A549 (cell line): ENCODE results near the gene GATC. TPM values are rescaled to one million over a fixed set of nuclear protein-coding genes. Genes with fewer than 3 reads are reported as not detected.

Experiments used
- ATAC-seq, 2 experiments: fragments of 200-7000 bp in 1 of 2; fragments of >200 bp in 1 of 2; cut with Nextera tagmentation in 1 of 2; cut with Tn5 transposase in 1 of 2; 3 replicates each; pipeline versions ENCODE4 v1.8.0 to v1.9.1; 2018 to 2020; ENCODE audit warnings: mild to moderate bottlenecking in 1 of 2, moderate library complexity in 1 of 2
- CTCF ChIA-PET: fragments of 300-600 bp; sonication (Branson Sonifier 250); formaldehyde crosslinking; extraction: SDS; loops from one replicate; lab custom pipeline; 2021; ENCODE audit warnings: antibody characterized with exemption, inconsistent platforms; lab: Yijun Ruan, JAX
- POLR2A ChIA-PET: fragments of 350-600 bp; formaldehyde crosslinking; extraction: SDS; loops from one replicate; lab custom pipeline; 2021; ENCODE audit warnings: antibody characterized with exemption, inconsistent platforms; lab: Yijun Ruan, JAX
- DNase-seq, 2 experiments: peaks; one replicate each; pipeline versions ENCODE4 v3.0.0 to v3.0.0-alpha.2; 2011 to 2016; ENCODE audit warnings: low read depth in 1 of 2, low spot score in 1 of 2
- FAIRE-seq: peaks from 2 replicates; lab custom pipeline; 2011; peaks lifted over from hg19 to GRCh38; lab: Jason Lieb, UNC
- H3K27ac ChIP-seq, 2 experiments: fragments of >200 bp; sonication (Bioruptor Twin); formaldehyde crosslinking; 3 replicates each; pipeline ENCODE4 v1.5.1; 2016 to 2017
- H3K4me1 ChIP-seq: fragments of >200 bp; sonication (Bioruptor Twin); formaldehyde crosslinking; 3 replicates; pipeline ENCODE4 v1.6.1; 2016
- H3K4me2 ChIP-seq: fragments of >200 bp; sonication (Bioruptor Twin); formaldehyde crosslinking; 3 replicates; pipeline ENCODE4 v1.6.1; 2016
- H3K4me3 ChIP-seq: fragments of >200 bp; sonication (Bioruptor Twin); formaldehyde crosslinking; 3 replicates; pipeline ENCODE4 v1.5.1; 2016
- H3K9me3 ChIP-seq: fragments of >200 bp; sonication (Bioruptor Twin); formaldehyde crosslinking; 3 replicates; pipeline ENCODE4 v1.6.1; 2016
- EHF ChIP-seq: fragments of 250-450 bp; sonication (Bioruptor Pico); IDR thresholded peaks from 2 replicates; pipeline ENCODE4 v1.5.0; 2020; ENCODE audit warnings: mild to moderate bottlenecking
- ESRRA ChIP-seq: fragments of 150-350 bp; IDR thresholded peaks from 2 replicates; pipeline ENCODE4 v1.6.1; 2014; ENCODE audit warnings: mild to moderate bottlenecking, low read length, borderline replicate concordance
- HEYL ChIP-seq: fragments of 250-450 bp; sonication (Bioruptor Pico); IDR thresholded peaks from 2 replicates; pipeline ENCODE4 v1.8.0; 2021; ENCODE audit warnings: mild to moderate bottlenecking, moderate library complexity
- HOXA7 ChIP-seq: fragments of 250-450 bp; sonication (Bioruptor Pico); IDR thresholded peaks from 2 replicates; pipeline ENCODE4 v1.5.0; 2020; ENCODE audit warnings: mild to moderate bottlenecking, moderate library complexity
- JUN ChIP-seq, 2 experiments: fragments of >200 bp; sonication (Bioruptor Twin); formaldehyde crosslinking; IDR thresholded peaks; 2 replicates in 1 of 2; 3 replicates in 1 of 2; pipeline ENCODE4 v1.6.1; 2016 to 2017
- JUNB ChIP-seq: fragments of >200 bp; sonication (Bioruptor Twin); formaldehyde crosslinking; IDR thresholded peaks from 2 replicates; pipeline ENCODE4 v1.6.1; 2016
- KDM5A ChIP-seq: fragments of 200-600 bp; sonication (generic); IDR thresholded peaks from 2 replicates; pipeline ENCODE4 v1.6.1; 2016; ENCODE audit warnings: antibody characterized with exemption, mild to moderate bottlenecking
- NPAS2 ChIP-seq: fragments of 250-450 bp; sonication (Bioruptor Pico); IDR thresholded peaks from 2 replicates; pipeline ENCODE4 v1.8.0; 2022; ENCODE audit warnings: mild to moderate bottlenecking, moderate library complexity, borderline replicate concordance
- PBX3 ChIP-seq: IDR thresholded peaks from 2 replicates; pipeline ENCODE4 v1.6.1; 2012
- PHF8 ChIP-seq: fragments of 200-600 bp; sonication (generic); IDR thresholded peaks from 2 replicates; pipeline ENCODE4 v1.6.1; 2016; ENCODE audit warnings: low read depth, mild to moderate bottlenecking, antibody characterized with exemption, moderate library complexity, borderline replicate concordance
- POLR2A ChIP-seq: IDR thresholded peaks from 2 replicates; pipeline ENCODE4 v1.6.1; 2012; ENCODE audit warnings: mild to moderate bottlenecking, low read length
- POLR2AphosphoS2 ChIP-seq: conservative IDR thresholded peaks from 2 replicates; pipeline ENCODE4 v1.6.1; 2012; ENCODE audit warnings: low read length, improper control_type of control experiment, inconsistent platforms
- RARB ChIP-seq: fragments of 250-450 bp; sonication (Bioruptor Pico); IDR thresholded peaks from 2 replicates; pipeline ENCODE4 v1.8.0; 2021; ENCODE audit warnings: mild to moderate bottlenecking, moderate library complexity
- ZFP36 ChIP-seq: fragments of 450-650 bp; IDR thresholded peaks from 2 replicates; pipeline ENCODE4 v1.6.1; 2014; ENCODE audit warnings: borderline replicate concordance; ENCODE audit not compliant: partially characterized antibody
- ZNF302 ChIP-seq: fragments of 250-450 bp; sonication (Bioruptor Pico); IDR thresholded peaks from 2 replicates; pipeline ENCODE4 v1.9.0; 2021; ENCODE audit warnings: inconsistent platforms, mild to moderate bottlenecking, moderate library complexity
- WGBS: methylation state at CpG from one replicate; pipeline ENCODE4 v1.1.6; 2017; ENCODE audit errors: missing lambda C conversion rate; 5-methylcytosine and 5-hydroxymethylcytosine counted together
- polyA plus RNA-seq, 4 experiments: library from polyadenylated mRNA; depleted of rRNA in 3 of 4; stranded (reverse); fragments of >200 nt; fragmentation: RNase III in 1 of 4; extraction: RNeasy Plus Mini Kit Qiagen cat#74134 plus additional on column Dnase treatment in 1 of 4; gene quantifications; 2 replicates in 3 of 4; 3 replicates in 1 of 4; pipeline ENCODE4 v1.2.3, GENCODE V29; 2011 to 2017
- TF ChIP-seq, protein P1 (sequence below): IDR thresholded peaks from 2 replicates; pipeline ENCODE4 v1.6.1; 2012; ENCODE audit warnings: low read depth, borderline replicate concordance
- TF ChIP-seq, protein P2 (sequence below): IDR thresholded peaks from 2 replicates; pipeline ENCODE4 v1.6.1; 2012
- TF ChIP-seq, protein P3 (sequence below): fragments of >200 bp; sonication (Bioruptor Twin); formaldehyde crosslinking; IDR thresholded peaks from 3 replicates; pipeline ENCODE4 v1.6.1; 2016

The GATC gene
- polyA plus RNA-seq, 2 of the 4 experiments (the other 2 are of a cell fraction) = 22.5 to 40.6 TPM

- CTCF ChIA-PET = interaction anchor here (0.6 to 6.4 kb wide), 31 partner anchors 10 to 265 kb away, joined by 3 to 75 read pairs (median 4); partner anchors contain the start of genes PLA2G1B and SIRT4
- WGBS = 75% methylated on average over 7 of the region's 7 CpGs
These were observed 16.9 kb upstream of the GATC start for GRCh38 chr12:120429368-120429767.

GRCh38 chr12:120432772-120433525, 13.3 kb upstream of the GATC start:
- POLR2A ChIA-PET = no interaction called here
- H3K9me3 ChIP-seq = no peaks in the 10 kb centered on the region
- no peaks in the 10 kb centered on the region for H3K4me1 ChIP-seq
- WGBS = 39% methylated on average over 10 of the region's 10 CpGs
- no peak overlapping the region for H3K4me2 ChIP-seq
- no peak overlapping the region for H3K27ac ChIP-seq
- no peak for ATAC-seq
- H3K4me3 ChIP-seq = no peak overlapping the region
- CTCF ChIA-PET = interaction anchor here (0.7 to 6.4 kb wide), 6 partner anchors 12 to 325 kb away, joined by 3 to 75 read pairs (median 4); no protein-coding TSS in a partner anchor
- TF ChIP-seq EHF (CRISPR knock-in tag) = no peak
- TF ChIP-seq ZFP36 = peak; percentile 43
- FAIRE-seq = no peak
- no peak for DNase-seq

More at GRCh38 chr12:120429368-120429767, 16.9 kb upstream of the GATC start:
- ATAC-seq (no peak), FAIRE-seq (no peak), DNase-seq (no peak)
- POLR2A ChIA-PET = no interaction called here
- Histone ChIP-seq H3K9me3 (no peaks in the 10 kb centered on the region), H3K4me1 (no peaks in the 10 kb centered on the region), H3K4me3 (no peak overlapping the region), H3K4me2 (no peak overlapping the region), H3K27ac (no peak overlapping the region)
- TF ChIP-seq HOXA7 (CRISPR knock-in tag) (no peak), HEYL (CRISPR knock-in tag) (no peak)
- TF ChIP-seq, all 56 proteins: peak for 0

DNA sequence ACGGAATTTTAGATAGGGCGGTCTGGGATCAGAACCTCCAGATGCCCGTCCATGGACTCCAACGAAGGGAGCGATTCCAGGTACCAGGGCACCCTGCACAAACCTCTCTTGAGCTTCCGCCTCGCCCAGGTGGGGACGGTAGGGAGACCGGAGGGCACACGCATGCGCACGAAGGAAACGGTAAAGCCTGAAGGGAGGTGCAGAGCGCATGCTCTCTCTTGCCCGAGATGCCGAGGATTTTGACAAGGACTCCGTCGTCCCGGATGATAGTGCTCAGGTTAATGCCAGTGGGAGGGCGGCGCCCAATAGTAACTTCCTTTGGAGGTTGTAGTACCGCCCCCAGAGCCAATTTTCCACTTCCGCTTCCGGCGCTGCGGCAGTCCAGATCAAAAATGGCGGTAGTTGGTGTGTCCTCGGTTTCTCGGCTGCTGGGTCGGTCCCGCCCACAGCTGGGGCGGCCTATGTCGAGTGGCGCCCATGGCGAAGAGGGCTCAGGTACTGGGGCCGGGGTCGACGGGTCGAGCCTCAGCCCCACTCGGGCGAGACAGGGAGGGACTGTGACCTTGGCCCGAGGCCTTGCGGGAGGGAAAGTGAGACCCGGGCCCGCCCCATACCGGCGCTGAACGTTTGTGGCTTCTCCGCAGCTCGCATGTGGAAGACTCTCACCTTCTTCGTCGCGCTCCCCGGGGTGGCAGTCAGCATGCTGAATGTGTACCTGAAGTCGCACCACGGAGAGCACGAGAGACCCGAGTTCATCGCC, 8.3 kb upstream of the GATC start, which contains the start of gene COX6A1:
Gene COX6A1, plus strand, starts transcription at position 379 of the 760 bp plus-strand sequence. Its CDS starts 14 bp downstream, at position 393.
- ChIA-PET POLR2A (interaction anchor here (0.6 to 1.3 kb wide), 6 partner anchors 10 to 146 kb away, joined by 3 to 10 read pairs (median 3); partner anchors contain the start of genes RNU4-1 and RNU4-2), CTCF (interaction anchor here (0.6 to 10.1 kb wide), 14 partner anchors 16 to 749 kb away, joined by 3 to 99 read pairs (median 4); partner anchors contain the start of genes RPLP0 and SRSF9)
- peak; percentile 94 for FAIRE-seq

More for the DNA sequence above, 8.3 kb upstream of the GATC start, which contains the start of gene COX6A1:
- H3K27ac ChIP-seq = peak within 1 kb of the TSS; percentile 71 to 91
- H3K9me3 ChIP-seq = no peaks in the 10 kb centered on the region
- peak within 1 kb of the TSS; percentile 79 for H3K4me3 ChIP-seq
- peak; percentile 97 to 98 for ATAC-seq
- DNase-seq = peak; percentile 99
- WGBS = under 1% methylated on average over 57 of the region's 59 CpGs
- peak; percentile 46; the same call in 1 of the 2 replicates for TF ChIP-seq PHF8
- TF ChIP-seq KDM5A = peak; percentile 91
- TF ChIP-seq, protein P1, sequence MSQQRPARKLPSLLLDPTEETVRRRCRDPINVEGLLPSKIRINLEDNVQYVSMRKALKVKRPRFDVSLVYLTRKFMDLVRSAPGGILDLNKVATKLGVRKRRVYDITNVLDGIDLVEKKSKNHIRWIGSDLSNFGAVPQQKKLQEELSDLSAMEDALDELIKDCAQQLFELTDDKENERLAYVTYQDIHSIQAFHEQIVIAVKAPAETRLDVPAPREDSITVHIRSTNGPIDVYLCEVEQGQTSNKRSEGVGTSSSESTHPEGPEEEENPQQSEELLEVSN = 0 out of 2 replicates have a peak, but pooled peaks have one; percentile 29
- TF ChIP-seq ZNF302 (CRISPR knock-in tag) = no peak
- peak; percentile 77 for TF ChIP-seq POLR2A
- no peak for TF ChIP-seq JUNB
- TF ChIP-seq, protein P2, sequence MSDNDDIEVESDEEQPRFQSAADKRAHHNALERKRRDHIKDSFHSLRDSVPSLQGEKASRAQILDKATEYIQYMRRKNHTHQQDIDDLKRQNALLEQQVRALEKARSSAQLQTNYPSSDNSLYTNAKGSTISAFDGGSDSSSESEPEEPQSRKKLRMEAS = peak; percentile 72; the same call in 1 of the 2 replicates
- TF ChIP-seq, protein P3, sequence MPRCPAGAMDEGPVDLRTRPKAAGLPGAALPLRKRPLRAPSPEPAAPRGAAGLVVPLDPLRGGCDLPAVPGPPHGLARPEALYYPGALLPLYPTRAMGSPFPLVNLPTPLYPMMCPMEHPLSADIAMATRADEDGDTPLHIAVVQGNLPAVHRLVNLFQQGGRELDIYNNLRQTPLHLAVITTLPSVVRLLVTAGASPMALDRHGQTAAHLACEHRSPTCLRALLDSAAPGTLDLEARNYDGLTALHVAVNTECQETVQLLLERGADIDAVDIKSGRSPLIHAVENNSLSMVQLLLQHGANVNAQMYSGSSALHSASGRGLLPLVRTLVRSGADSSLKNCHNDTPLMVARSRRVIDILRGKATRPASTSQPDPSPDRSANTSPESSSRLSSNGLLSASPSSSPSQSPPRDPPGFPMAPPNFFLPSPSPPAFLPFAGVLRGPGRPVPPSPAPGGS = peak; percentile 82; the same call in 2 of the 3 replicates
- no peak for TF ChIP-seq RARB
- no peak for TF ChIP-seq POLR2AphosphoS2
- no peak for TF ChIP-seq NPAS2 (CRISPR knock-in tag)
- peak in 1 of 2 experiments; percentile 92; a peak in 3 of 5 replicates for TF ChIP-seq JUN (IDR thresholded peaks at IDR 0.05)
- TF ChIP-seq HOXA7 (CRISPR knock-in tag) = no peak
- TF ChIP-seq ESRRA = 0 out of 2 replicates have a peak, but pooled peaks have one; percentile 40
- 0 out of 2 replicates have a peak, but pooled peaks have one; percentile 9 for TF ChIP-seq PBX3
- peak within 1 kb of the TSS; percentile 90 for H3K4me2 ChIP-seq
- peaks cover 14% of the 10 kb centered on the region for H3K4me1 ChIP-seq
